Measurements from ENCODE around the gene ADISSP. TPM values are rescaled to one million over a fixed set of nuclear protein-coding genes. Genes with fewer than 3 reads are reported as not detected.

The ADISSP gene
- total and polyA plus RNA-seq, 8 donors = 5.0 to 16.0 (median 11.3) TPM

DNA sequence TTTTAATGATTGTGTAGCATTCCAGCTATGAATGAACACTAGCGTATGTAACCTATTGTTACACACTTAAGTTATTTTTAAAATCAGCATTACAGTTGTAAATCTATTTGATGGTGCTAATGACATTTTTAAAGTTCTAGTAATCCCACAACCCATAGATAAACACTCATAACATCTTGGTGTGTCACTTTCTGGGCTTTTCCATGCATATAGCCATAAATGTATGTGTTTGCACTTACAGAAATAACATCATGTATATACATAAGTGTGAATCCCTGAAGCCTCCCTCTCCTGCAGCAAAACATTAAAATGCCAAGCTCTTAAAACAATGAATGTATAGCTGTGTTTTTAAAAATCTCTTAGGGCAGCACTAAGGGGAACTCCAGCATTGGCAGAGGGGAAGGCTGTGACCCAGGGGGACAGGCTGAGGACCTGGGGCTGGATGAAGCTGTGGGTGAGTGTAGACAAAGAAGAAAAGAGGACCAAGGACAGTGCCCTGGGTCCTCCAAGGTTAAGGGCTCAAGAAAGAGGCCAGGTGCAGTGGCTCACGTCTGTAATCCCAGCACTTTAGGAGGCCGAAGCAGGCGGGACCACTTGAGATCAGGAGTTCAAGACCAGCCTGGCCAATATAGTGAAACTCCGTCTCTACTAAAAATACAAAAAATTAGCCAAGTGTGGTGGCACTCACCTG, 19.9 kb upstream of the ADISSP start:
- WGBS, 2 donors = 60 to 63% methylated on average over 5 of the region's 5 CpGs
- Histone ChIP-seq H3K27me3 (no peaks in the 10 kb centered on the region), H3K36me3 (no peaks in the 10 kb centered on the region), H3K4me3 (peak overlapping the region in 2 of 4 donors; percentile 39 to 66), H3K9me3 (no peaks in the 10 kb centered on the region), H3K4me1 (peaks cover 10 to 35% (median 16%) of the 10 kb centered on the region in 3 donors), H3K27ac (peak overlapping the region in 2 of 4 donors; percentile 30 to 33)
- ATAC-seq (no peak), DNase-seq (peak in 2 of 6 donors; percentile 14 to 15), FAIRE-seq (no peak)
- intact Hi-C loops (cut with DNase I) = loop anchor here in 1 of 3 donors (5.0 kb wide), 1 partner anchor 35 kb away; the partner anchor contains the start of gene AP5S1
- TF ChIP-seq, protein P1, sequence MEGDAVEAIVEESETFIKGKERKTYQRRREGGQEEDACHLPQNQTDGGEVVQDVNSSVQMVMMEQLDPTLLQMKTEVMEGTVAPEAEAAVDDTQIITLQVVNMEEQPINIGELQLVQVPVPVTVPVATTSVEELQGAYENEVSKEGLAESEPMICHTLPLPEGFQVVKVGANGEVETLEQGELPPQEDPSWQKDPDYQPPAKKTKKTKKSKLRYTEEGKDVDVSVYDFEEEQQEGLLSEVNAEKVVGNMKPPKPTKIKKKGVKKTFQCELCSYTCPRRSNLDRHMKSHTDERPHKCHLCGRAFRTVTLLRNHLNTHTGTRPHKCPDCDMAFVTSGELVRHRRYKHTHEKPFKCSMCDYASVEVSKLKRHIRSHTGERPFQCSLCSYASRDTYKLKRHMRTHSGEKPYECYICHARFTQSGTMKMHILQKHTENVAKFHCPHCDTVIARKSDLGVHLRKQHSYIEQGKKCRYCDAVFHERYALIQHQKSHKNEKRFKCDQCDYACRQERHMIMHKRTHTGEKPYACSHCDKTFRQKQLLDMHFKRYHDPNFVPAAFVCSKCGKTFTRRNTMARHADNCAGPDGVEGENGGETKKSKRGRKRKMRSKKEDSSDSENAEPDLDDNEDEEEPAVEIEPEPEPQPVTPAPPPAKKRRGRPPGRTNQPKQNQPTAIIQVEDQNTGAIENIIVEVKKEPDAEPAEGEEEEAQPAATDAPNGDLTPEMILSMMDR (IDR thresholded peaks at IDR 0.05) = no peak

DNA sequence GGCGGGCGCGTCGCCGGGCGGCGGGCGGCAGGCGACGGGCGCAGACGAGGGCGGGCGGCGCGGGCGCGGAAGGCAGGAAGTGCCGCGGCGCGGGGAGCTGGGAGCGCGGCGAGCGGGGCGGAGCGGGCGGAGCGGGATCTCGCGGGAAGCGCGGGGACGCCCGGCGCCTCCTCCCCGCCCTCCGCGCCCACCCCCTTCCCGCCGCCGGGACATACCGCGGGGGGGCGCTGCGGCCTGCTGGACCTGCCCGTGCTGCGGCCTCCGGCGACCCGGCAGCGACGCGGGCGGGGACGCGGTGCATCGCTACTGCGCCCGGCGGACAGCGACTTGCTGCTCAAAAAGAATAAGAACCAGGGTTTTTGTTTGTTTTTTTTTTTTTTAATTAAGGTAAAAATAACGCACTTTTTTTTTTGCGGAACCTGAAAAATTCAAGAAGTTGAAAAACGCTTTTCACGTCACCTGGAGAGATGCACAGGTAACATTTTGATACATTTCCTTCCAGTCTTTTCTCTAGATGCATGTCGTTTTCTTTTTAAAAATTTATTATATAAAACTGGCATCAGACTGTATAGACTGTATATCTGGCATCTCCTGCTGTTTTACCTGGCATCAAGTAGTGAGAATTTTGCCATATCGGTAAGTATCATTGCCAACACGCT, 19.2 kb upstream of the ADISSP start, which contains the start of gene CENPB:
Gene CENPB, minus strand, starts transcription at position 76 of the 659 bp plus-strand sequence. CDS start 257 bp downstream, outside the sequence.
- peak; percentile 93 to 96 (median 95) for ATAC-seq
- FAIRE-seq = peak; percentile 32
- no peaks in the 10 kb centered on the region for H3K9me3 ChIP-seq
- TF ChIP-seq, protein P1 (IDR thresholded peaks at IDR 0.05) = peak; percentile 56 to 85 (median 71)
- H3K36me3 ChIP-seq = no peaks in the 10 kb centered on the region
- WGBS, 2 donors = 1% methylated on average over 65 to 70 of the region's 70 CpGs
- H3K27me3 ChIP-seq = no peaks in the 10 kb centered on the region
- intact Hi-C loops (cut with DNase I) = loop anchor here in 1 of 3 donors (5.0 kb wide), 1 partner anchor 36 kb away; the partner anchor contains the start of gene AP5S1
- peaks cover 10 to 35% (median 17%) of the 10 kb centered on the region in 3 donors for H3K4me1 ChIP-seq
- H3K27ac ChIP-seq = peak within 1 kb of the TSS; percentile 46 to 65 (median 56)
- H3K4me3 ChIP-seq = peak within 1 kb of the TSS; percentile 44 to 66 (median 52)
- DNase-seq = peak; percentile 83 to 97 (median 92)

DNA sequence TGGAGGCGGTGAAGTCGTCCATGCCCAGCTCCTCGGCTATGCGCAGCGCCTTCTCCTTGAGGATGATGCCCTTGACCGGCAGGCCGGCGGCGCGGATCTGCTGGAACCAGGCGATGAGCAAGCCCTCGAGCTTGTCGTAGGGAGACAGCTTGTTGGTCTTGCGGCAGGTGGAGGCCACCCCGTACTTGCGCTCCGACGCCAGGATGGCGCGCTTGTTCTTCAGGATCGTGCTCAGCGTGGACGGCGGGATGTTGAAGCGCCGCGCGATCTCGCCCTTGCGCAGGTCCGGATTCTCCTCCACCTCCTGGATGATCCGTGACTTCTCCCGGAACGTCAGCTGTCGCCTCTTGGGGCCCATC, 18.6 kb upstream of the ADISSP start:
- H3K27ac ChIP-seq = peak overlapping the region; percentile 46 to 65 (median 56)
- H3K4me1 ChIP-seq = peaks cover 10 to 39% (median 24%) of the 10 kb centered on the region in 3 donors
- peak in 5 of 6 donors; percentile 48 to 74 (median 59) for DNase-seq
- FAIRE-seq = no peak
- intact Hi-C loops (cut with DNase I) = loop anchor here in 1 of 3 donors (5.0 kb wide), 1 partner anchor 36 kb away; the partner anchor contains the start of gene AP5S1
- H3K4me3 ChIP-seq = peak overlapping the region; percentile 44 to 66 (median 52)
- no peaks in the 10 kb centered on the region for H3K27me3 ChIP-seq
- peak in 2 of 4 donors; percentile 4 to 31 for ATAC-seq
- H3K36me3 ChIP-seq = no peaks in the 10 kb centered on the region
- no peaks in the 10 kb centered on the region for H3K9me3 ChIP-seq
- 0 to 1% methylated on average over 31 to 35 of the region's 35 CpGs for WGBS, 2 donors
- TF ChIP-seq, protein P1 (IDR thresholded peaks at IDR 0.05) = no peak

DNA sequence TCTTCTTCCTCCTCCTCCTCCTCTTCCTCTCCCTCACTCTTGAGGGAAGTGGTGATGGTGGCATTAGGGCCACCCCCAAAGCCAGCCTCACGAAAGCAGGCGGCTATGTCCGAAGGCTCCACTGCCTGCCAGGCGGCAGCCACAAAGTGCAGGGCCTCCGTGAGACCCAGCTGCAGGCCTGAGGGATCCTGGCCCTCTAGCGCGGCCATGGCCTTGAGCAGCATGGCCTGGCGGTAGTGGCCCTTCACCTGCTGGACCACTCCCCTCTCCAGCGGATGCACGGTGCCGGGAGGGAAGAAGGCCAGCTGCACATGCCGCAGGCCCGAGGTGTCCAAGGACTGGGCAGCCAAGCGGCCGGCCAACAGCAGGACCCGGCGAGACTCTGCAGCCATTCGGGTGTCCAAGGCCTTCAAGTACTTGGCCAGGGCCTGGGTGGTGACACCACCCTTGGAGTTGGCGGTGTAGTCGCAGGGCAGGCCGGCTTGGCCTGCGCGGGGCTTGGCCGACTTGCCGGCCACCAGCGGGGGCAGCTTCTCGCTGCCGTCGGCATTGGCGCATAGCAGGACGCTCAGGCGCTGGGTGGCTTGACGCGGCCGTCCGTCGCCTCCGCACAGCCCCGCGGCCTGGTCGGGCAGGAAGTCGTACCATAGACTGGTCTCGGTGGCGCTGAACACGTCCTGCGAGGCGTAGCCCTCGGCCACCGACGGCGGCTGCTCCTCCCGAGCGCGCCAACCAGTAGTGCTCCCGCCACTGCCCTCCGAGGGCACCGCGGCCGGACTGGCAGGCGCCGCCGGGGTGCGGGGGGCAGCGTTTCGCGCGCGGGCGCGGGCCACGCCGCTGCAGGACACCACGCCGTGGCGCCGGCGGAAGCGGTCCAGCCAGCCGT, 17.9 kb upstream of the ADISSP start:
- FAIRE-seq (no peak), DNase-seq (peak in 5 of 6 donors; percentile 38 to 88 (median 51)), ATAC-seq (peak in 1 of 4 donors; percentile 1)
- H3K9me3 ChIP-seq = no peaks in the 10 kb centered on the region
- H3K27me3 ChIP-seq = no peaks in the 10 kb centered on the region
- H3K4me1 ChIP-seq = peaks cover 10 to 39% (median 28%) of the 10 kb centered on the region in 3 donors
- peak overlapping the region; percentile 46 to 65 (median 56) for H3K27ac ChIP-seq
- TF ChIP-seq, protein P1 (IDR thresholded peaks at IDR 0.05) = no peak
- no peaks in the 10 kb centered on the region for H3K36me3 ChIP-seq
- 23 to 27% methylated on average over 38 to 79 of the region's 79 CpGs for WGBS, 2 donors
- peak overlapping the region; percentile 44 to 66 (median 52) for H3K4me3 ChIP-seq
- intact Hi-C loops (cut with DNase I) = loop anchor here in 1 of 3 donors (5.0 kb wide), 1 partner anchor 37 kb away; the partner anchor contains the start of gene AP5S1
